SJCRH30 (cell line): ENCODE results near the gene AGFG1. TPM values are rescaled to one million over a fixed set of nuclear protein-coding genes. Genes with fewer than 3 reads are reported as not detected.
"Not testable (repeated sequence)": the region's sequence is repeated elsewhere in the genome, so short reads cannot be mapped to it uniquely, and the experiment has no call there.

Source experiments
- DNase-seq, 2 experiments: peaks; one replicate each; pipeline ENCODE4 v3.0.0-alpha.2; 2015 to 2020
- H3K27ac ChIP-seq: fragments of 250-450 bp; sonication (Bioruptor Pico); 2 replicates; pipeline ENCODE4 v1.5.1; 2020; ENCODE audit warnings: mild to moderate bottlenecking, moderate library complexity
- H3K27me3 ChIP-seq: fragments of 250-450 bp; sonication (Bioruptor Pico); 2 replicates; pipeline ENCODE4 v1.5.1; 2020; ENCODE audit warnings: mild to moderate bottlenecking, moderate library complexity
- H3K36me3 ChIP-seq: fragments of 250-450 bp; sonication (Bioruptor Pico); 2 replicates; pipeline ENCODE4 v1.5.1; 2020; ENCODE audit warnings: mild to moderate bottlenecking, moderate library complexity
- H3K4me1 ChIP-seq: fragments of 250-450 bp; sonication (Bioruptor Pico); 2 replicates; pipeline ENCODE4 v1.5.1; 2020; ENCODE audit warnings: mild to moderate bottlenecking, moderate library complexity
- H3K4me3 ChIP-seq: fragments of 250-450 bp; sonication (Bioruptor Pico); 2 replicates; pipeline ENCODE4 v1.5.1; 2020; ENCODE audit warnings: mild to moderate bottlenecking, moderate library complexity
- H3K9me3 ChIP-seq: fragments of 250-450 bp; sonication (Bioruptor Pico); replicated peaks from 2 replicates; pipeline ENCODE4 v1.5.1; 2020; ENCODE audit warnings: mild to moderate bottlenecking, moderate library complexity
- total RNA-seq: library from RNA; depleted of rRNA; stranded (reverse); fragments of >200 nt; shearing (Covaris generic); gene quantifications from 2 replicates; pipeline ENCODE4 v1.2.3, GENCODE V29; 2014

AGFG1 gene
- total RNA-seq, 1 experiment from 2014 or later, result 89.9 TPM

DNA sequence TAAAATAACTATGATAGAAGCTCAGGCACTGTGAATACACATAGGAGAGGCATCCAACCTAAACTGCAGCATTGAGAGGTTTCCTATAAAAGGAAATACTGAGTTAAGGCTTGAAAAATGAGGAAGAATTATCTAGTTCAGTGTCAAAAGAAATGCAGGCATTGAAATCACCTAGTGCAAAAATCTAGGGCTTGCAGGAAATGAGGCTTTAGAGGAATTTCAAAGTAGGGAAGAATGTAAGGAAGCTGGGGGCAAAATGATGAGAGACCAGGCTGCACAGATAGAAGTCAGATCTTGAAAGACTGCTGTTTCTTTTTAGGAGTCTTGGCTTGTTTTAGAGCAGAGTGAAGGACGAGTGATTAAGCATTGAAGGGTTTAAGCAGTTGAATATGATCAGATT, 98.7 kb downstream of the AGFG1 start:
- no peak for DNase-seq
- H3K9me3 ChIP-seq, result no peaks in the 10 kb centered on the region
- no peak overlapping the region for H3K4me3 ChIP-seq
- H3K36me3 ChIP-seq, result no peaks in the 10 kb centered on the region
- H3K4me1 ChIP-seq, result no peaks in the 10 kb centered on the region
- no peaks in the 10 kb centered on the region for H3K27me3 ChIP-seq
- no peak overlapping the region for H3K27ac ChIP-seq

DNA sequence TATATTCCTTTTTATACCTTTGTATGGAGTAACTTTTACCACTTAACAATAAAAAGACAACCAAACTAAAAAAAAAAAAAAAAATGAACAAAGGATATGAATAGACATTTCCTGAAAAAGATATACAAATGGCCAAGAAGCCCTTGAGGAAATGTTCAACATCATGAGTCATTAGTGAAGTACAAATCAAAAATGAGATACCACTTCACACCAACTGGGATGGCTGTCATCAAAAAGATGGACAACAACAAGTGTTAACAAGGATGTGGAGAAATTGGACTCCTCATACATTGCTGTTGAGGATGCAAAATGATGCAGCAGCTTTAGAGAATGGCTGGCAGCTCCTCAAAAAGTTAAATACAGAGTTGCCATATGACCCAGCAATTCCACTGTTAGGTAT, 104.2 kb downstream of the AGFG1 start:
- no peaks in the 10 kb centered on the region for H3K9me3 ChIP-seq
- peak overlapping the region; percentile 20; the same call in 1 of the 2 replicates for H3K27ac ChIP-seq
- peaks cover 8% of the 10 kb centered on the region for H3K4me1 ChIP-seq
- peak; percentile 22 to 63 for DNase-seq
- H3K36me3 ChIP-seq, result no peaks in the 10 kb centered on the region
- no peaks in the 10 kb centered on the region for H3K27me3 ChIP-seq
- no peak overlapping the region for H3K4me3 ChIP-seq

DNA sequence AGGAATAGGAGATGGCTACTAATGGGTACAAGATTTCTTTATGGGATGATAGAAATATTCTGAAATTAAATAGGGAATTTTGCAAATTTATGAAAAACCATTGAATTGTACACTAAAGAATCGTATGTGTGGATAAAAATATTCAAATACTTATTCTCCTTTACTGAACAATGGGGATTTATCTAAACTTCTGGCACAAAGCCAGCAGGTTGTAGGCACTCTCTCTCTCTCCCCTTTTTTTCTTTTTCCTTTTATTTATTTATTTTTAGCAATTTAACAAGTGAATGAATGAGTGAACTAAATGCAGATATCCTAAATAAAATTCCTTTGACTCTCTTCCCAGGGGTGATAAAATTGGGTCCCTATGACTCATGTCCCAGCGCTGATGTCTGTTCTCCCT, 104.9 kb downstream of the AGFG1 start:
- Histone ChIP-seq H3K9me3 (no peaks in the 10 kb centered on the region), H3K36me3 (no peaks in the 10 kb centered on the region), H3K27me3 (no peaks in the 10 kb centered on the region), H3K4me3 (no peak overlapping the region), H3K4me1 (peaks cover 8% of the 10 kb centered on the region), H3K27ac (no peak overlapping the region)
- no peak for DNase-seq

DNA sequence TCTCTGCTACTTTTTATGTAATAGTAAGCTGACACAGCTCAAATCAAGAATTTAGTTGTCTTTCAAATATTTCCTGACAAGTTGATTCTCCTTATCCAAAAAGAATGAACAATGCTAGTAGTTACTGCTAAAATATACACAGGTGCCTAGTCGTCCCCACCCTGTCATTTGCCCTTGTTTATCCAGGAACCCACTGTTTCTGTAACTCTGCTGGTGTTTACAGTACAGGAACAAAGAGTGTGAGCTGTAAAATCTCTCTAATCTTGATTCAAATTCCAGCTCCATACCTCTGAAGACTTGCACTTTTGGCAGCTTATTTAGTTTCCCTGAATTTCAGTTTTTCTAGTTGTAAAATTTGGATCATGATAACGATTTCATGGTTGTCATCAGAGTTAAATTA, 105.6 kb downstream of the AGFG1 start:
- DNase-seq, result no peak
- Histone ChIP-seq H3K4me1 (peaks cover 8% of the 10 kb centered on the region), H3K27me3 (no peaks in the 10 kb centered on the region), H3K4me3 (no peak overlapping the region), H3K36me3 (no peaks in the 10 kb centered on the region), H3K9me3 (no peaks in the 10 kb centered on the region; the same call in 1 of the 2 replicates), H3K27ac (no peak overlapping the region)

DNA sequence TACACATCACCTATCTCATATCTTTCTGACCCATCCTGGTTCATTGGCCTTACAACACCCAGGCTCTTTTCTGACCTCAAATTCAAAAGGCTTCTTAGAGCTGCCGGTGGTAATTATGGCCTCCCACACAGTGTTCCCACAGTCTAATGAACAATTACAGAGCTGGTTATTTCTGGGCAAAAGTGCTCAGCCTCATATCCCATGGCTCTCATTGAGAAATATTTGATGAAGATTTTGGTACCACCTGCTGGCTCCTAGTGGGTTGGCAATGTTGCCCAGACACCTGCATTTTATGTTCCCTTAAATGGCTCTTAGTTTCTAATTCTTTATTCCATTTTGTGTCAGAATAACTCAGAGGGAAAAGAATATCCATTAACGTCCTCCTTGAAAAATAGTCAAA, 106.7 kb downstream of the AGFG1 start:
- Histone ChIP-seq H3K36me3 (no peaks in the 10 kb centered on the region), H3K4me3 (no peak overlapping the region), H3K27me3 (no peaks in the 10 kb centered on the region), H3K27ac (no peak overlapping the region), H3K9me3 (no peaks in the 10 kb centered on the region; the same call in 1 of the 2 replicates), H3K4me1 (peaks cover 8% of the 10 kb centered on the region)
- no peak for DNase-seq

DNA sequence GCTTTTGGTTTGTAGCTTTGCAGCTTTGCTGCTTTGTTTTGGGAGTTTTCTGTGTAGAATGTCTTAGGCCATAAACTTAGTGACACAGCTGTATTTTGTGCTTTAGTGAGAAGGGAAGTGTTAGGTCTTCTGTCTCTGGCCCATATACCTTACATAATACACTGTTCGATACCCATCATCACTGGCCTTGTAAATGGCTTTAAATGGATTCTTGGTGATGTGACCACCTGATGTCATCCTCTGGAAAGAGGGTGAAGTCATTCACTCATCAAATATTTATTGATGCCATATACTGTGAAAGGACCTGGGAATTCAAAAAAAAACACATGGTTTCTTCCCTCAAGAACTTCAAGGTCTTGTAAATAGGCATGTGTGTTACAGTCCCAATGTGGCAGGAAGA, 107.8 kb downstream of the AGFG1 start:
- no peaks in the 10 kb centered on the region; the same call in 1 of the 2 replicates for H3K9me3 ChIP-seq
- H3K27me3 ChIP-seq, result no peaks in the 10 kb centered on the region
- H3K27ac ChIP-seq, result no peak overlapping the region
- no peaks in the 10 kb centered on the region for H3K36me3 ChIP-seq
- H3K4me3 ChIP-seq, result no peak overlapping the region
- DNase-seq, result no peak
- H3K4me1 ChIP-seq, result peaks cover 8% of the 10 kb centered on the region

DNA sequence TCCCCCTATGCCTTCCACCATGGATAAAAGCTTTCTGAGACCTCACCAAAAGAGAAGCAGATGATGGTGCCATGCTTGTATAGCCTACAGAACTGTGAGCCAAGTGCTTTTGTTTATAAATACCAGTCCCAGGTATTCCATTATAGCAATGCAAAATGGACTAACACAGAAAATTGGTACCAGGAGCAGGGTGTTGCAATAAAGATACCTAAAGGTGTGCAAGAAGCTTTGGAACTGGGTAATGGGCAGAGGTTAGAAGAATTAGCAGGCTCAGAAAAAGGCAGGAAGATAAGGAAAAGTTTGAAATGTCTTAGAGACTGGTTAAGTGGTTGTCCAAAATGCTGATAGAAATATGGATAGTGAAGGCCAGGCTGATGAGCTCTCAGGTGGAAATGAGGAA, 110.4 kb downstream of the AGFG1 start:
- Histone ChIP-seq H3K4me3 (no peak overlapping the region), H3K9me3 (no peaks in the 10 kb centered on the region; the same call in 1 of the 2 replicates), H3K36me3 (no peaks in the 10 kb centered on the region), H3K4me1 (peaks cover 5% of the 10 kb centered on the region; the same call in 1 of the 2 replicates), H3K27me3 (no peaks in the 10 kb centered on the region), H3K27ac (no peak overlapping the region)
- no peak for DNase-seq

DNA sequence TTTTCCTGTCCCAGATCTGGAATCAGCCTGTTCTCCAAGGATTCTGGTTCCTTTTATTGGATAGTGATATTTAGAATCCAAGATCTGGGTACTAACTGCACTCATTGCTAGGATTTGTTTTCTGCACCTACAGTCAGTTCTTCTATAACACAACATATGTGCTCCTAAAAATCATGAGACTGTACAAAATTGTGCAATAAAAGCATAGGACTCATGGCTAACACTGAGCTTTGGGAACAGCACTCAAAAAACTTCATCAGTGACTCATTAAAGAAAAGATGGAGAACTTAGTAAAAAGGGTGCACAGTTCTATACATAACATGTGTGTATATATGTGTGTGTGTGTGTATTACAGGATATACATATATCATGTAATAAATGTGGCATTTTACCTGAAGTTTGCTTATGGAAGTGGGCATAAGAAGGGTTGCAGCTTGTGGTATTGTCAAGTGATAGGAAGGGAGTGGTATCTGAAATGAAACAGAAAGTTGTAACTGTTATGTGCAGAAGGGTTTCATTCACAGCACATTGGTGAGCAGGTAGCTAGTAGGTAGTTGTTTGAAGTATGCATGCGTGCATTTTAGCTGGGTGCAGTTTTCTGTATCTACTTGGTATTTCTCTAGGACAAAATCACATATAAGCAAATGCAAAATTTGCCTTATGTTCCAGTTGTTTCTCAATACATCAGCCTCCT, 120.9 kb downstream of the AGFG1 start:
- no peak for DNase-seq
- no peak overlapping the region for H3K4me3 ChIP-seq
- H3K27ac ChIP-seq, result no peak overlapping the region
- H3K27me3 ChIP-seq, result no peaks in the 10 kb centered on the region
- no peaks in the 10 kb centered on the region for H3K4me1 ChIP-seq
- 0 out of 2 replicates have a peak, but pooled peaks cover 4% of the 10 kb centered on the region for H3K9me3 ChIP-seq
- no peaks in the 10 kb centered on the region for H3K36me3 ChIP-seq

DNA sequence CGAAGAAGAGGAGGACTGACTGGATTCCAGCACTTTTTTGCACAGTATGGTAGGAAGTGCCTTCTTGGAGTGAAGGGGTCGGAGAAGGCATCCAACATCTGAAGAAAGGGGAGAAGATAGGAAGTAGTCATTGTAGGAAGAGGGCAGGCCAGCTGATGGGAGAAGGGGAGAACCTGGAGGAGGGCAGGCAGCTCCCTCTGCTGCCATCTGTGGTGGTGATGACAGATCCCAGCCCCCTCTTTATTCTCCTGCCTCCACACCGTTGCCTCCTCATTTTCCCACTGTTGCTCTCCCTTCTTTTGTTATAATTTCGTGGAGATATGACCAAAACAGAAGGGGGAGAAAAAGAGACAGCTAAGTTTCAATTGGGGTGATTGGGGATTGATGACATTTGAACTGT, 123.8 kb downstream of the AGFG1 start:
- Histone ChIP-seq H3K27ac (no peak overlapping the region), H3K9me3 (no peaks in the 10 kb centered on the region), H3K4me3 (no peak overlapping the region), H3K27me3 (no peaks in the 10 kb centered on the region), H3K36me3 (no peaks in the 10 kb centered on the region), H3K4me1 (no peaks in the 10 kb centered on the region)
- DNase-seq, result no peak

DNA sequence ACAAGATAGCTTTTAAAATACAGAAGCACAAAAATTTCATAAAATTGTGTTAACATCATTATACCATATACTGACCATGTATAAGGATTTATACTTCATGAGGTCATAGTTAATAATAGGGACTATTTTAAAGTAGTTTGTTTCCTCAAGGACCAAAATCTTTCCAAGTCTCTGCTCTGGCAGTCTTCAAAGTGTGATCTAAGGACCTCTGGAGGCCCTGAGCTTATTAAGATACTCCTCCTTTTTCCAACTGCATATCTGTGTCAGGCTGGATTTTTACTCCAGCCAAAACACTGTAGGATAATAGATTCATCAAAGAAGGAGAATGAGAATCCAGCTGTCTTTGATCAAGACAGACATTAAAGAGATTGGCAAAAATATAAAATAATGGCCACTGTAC, 125.1 kb downstream of the AGFG1 start:
- Histone ChIP-seq H3K36me3 (no peaks in the 10 kb centered on the region), H3K27me3 (no peaks in the 10 kb centered on the region), H3K4me3 (no peak overlapping the region), H3K9me3 (no peaks in the 10 kb centered on the region), H3K27ac (no peak overlapping the region), H3K4me1 (no peaks in the 10 kb centered on the region)
- no peak for DNase-seq

DNA sequence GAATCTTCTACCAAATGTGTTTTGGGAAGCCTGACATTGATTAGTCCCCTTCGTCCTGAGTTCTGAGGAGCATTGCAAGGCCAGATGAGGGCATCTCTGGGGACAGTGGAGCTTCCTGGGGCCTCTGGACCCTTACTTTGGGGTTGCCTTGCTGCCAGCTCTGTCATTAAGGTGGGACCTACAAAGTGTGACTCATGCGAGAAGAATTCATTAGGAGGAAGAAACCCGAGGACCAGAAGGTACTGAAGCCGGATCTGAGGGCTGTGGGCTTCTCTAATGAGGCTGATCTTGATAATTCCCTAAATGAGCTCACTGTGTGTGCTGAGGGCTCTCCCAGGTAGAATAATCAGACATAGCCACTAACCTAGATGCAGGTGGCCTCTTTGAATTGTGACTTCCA, 126.0 kb downstream of the AGFG1 start:
- Histone ChIP-seq H3K27ac (no peak overlapping the region), H3K27me3 (no peaks in the 10 kb centered on the region), H3K4me1 (no peaks in the 10 kb centered on the region), H3K9me3 (no peaks in the 10 kb centered on the region), H3K36me3 (no peaks in the 10 kb centered on the region), H3K4me3 (no peak overlapping the region)
- DNase-seq, result no peak

DNA sequence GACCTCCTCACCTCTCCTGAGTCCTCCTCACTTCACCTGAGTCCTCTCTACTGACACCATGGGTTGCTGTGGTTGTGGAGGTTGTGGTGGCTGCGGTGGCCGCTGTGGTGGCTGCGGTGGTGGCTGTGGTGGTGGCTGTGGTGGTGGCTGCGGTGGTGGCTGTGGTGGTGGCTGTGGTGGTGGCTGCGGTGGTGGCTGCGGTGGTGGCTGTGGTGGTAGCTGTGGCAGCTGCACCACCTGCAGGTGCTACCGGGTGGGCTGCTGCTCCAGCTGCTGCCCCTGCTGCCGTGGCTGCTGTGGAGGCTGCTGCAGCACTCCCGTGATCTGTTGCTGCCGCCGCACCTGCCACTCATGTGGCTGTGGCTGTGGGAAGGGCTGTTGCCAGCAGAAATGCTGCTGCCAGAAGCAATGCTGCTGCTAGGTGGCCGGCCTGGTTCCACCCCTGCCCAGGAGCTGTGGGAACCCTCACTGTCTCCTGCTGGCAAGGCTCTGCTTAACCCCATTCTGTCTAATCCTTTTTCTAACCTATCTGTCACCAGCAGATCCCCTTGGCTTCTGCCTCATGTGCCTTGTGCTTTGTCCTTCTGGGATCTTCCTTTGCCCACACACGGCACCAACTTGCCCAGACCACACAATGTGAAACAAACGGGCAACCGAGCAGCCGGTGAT, 127.0 kb downstream of the AGFG1 start, which contains the start of gene SCYGR2:
SCYGR2 (plus strand) TSS at position 59 of the 669 bp plus-strand sequence; CDS start at position 59, 0 bp downstream.
- not testable (repeated sequence) for DNase-seq, H3K36me3 ChIP-seq, H3K4me3 ChIP-seq, H3K27ac ChIP-seq, H3K27me3 ChIP-seq, H3K9me3 ChIP-seq, H3K4me1 ChIP-seq

DNA sequence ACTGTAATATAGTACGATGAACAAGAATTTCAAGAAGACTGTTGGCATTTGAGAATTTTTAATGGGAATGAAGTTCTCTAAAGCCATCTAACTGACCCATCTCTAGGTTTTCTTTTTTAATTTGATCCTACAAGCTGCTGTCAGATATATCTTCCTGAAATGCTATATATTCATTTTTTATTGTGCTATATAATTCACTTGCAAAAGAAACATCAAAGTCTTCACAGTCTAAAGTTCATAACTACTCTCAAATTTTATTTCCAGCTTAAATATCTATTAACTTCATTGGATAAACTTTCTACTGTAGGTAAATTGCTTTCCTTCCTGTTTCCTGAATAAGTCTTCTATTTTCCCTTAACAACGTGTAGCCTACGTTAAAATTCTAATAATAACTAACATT, 130.4 kb downstream of the AGFG1 start:
- H3K9me3 ChIP-seq, result no peaks in the 10 kb centered on the region
- DNase-seq, result no peak
- no peak overlapping the region for H3K27ac ChIP-seq
- no peaks in the 10 kb centered on the region for H3K27me3 ChIP-seq
- H3K4me1 ChIP-seq, result no peaks in the 10 kb centered on the region
- H3K36me3 ChIP-seq, result no peaks in the 10 kb centered on the region
- no peak overlapping the region for H3K4me3 ChIP-seq

DNA sequence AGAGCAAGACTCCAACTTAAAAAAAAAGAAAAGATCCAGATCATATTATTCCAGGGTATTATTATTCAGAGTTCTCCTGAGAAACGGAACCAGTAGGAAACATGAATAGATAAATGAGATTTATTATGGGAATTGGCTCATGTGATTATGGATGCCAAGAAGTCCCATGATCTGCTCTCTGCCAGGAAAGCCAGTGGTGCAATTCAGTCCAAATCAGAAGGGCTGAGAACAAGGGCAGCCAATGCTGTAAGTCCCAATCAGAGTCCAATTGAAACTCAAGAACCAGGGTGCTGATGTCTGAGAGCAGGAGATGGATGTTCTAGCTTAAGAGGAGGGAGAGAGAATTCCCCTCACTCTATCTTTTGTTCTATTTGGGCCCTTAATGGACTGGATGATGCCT, 134.5 kb downstream of the AGFG1 start:
- H3K27me3 ChIP-seq, result no peaks in the 10 kb centered on the region
- no peak overlapping the region for H3K27ac ChIP-seq
- H3K9me3 ChIP-seq, result no peaks in the 10 kb centered on the region
- H3K36me3 ChIP-seq, result no peaks in the 10 kb centered on the region
- no peaks in the 10 kb centered on the region for H3K4me1 ChIP-seq
- DNase-seq, result no peak
- H3K4me3 ChIP-seq, result no peak overlapping the region

DNA sequence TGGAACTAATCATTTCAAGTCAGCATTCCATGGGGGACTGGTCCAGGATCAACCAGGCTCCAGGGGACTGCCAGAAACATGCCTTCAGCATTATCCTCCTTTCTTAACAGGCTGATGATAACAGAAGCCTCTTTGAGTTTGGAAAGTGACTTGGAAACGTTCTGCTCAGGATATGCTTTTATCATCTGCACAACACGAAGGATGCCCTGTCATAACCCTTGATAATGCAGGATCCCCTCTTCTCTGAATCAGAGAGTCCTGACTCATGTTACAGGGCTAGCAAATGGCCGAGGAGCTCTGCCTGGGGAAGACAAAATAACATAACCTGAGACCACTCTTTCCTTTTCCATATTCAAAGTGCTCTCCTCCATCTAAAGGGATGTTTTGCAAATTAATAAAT, 136.0 kb downstream of the AGFG1 start:
- H3K4me1 ChIP-seq, result no peaks in the 10 kb centered on the region
- H3K36me3 ChIP-seq, result no peaks in the 10 kb centered on the region
- H3K27me3 ChIP-seq, result no peaks in the 10 kb centered on the region
- H3K27ac ChIP-seq, result no peak overlapping the region
- H3K4me3 ChIP-seq, result no peak overlapping the region
- DNase-seq, result no peak
- H3K9me3 ChIP-seq, result no peaks in the 10 kb centered on the region
